GM12878 (cell line): Measurements from ENCODE around the gene LRP10. TPM values are rescaled to one million over a fixed set of nuclear protein-coding genes. Genes with fewer than 3 reads are reported as not detected.

Experiments
- ATAC-seq: fragments of 200-7000 bp; cut with Tn5 transposase; 3 replicates; pipeline ENCODE4 v1.9.1; 2020; ENCODE audit warnings: mild to moderate bottlenecking, moderate library complexity
- BruUV-seq: library from RNA; stranded (reverse); fragments of 400-500 nt; replicated peaks from 2 replicates; lab custom pipeline; 2021; lab: Mats Ljungman, UMichigan
- CTCF ChIA-PET: fragments of 300-600 bp; sonication (Branson Sonifier 250); formaldehyde crosslinking; extraction: SDS; loops from one replicate; lab custom pipeline; 2021; ENCODE audit warnings: inconsistent platforms; lab: Yijun Ruan, JAX
- POLR2A ChIA-PET: fragments of 350-600 bp; formaldehyde crosslinking; extraction: SDS; loops from one replicate; lab custom pipeline; 2021; ENCODE audit warnings: inconsistent platforms; lab: Charles Lee
- RAD21 ChIA-PET: fragments of 300-600 bp; sonication (Branson Sonifier 250); formaldehyde crosslinking; loops from one replicate; lab custom pipeline; 2023; ENCODE audit warnings: antibody characterized with exemption; ENCODE audit not compliant: unreplicated experiment; lab: Charles Lee
- SMC1A ChIA-PET: fragments of 300-600 bp; sonication (Branson Sonifier 250); formaldehyde crosslinking; loops from one replicate; lab custom pipeline; 2023; ENCODE audit not compliant: unreplicated experiment, uncharacterized antibody; lab: Charles Lee
- DNase-seq: peaks from one replicate; pipeline ENCODE4 v3.0.0-alpha.2; 2011; ENCODE audit warnings: low read depth, low spot score
- FAIRE-seq: peaks from 3 replicates; lab custom pipeline; 2011; peaks lifted over from hg19 to GRCh38; lab: Jason Lieb, UNC
- H2AFZ ChIP-seq: 2 replicates; pipeline ENCODE4 v1.6.0; 2011; ENCODE audit warnings: low read depth, low read length, control low read depth; ENCODE audit not compliant: control insufficient read depth
- H3K27ac ChIP-seq: 2 replicates; pipeline ENCODE4 v1.5.1; 2011; ENCODE audit warnings: control low read depth; ENCODE audit not compliant: control insufficient read depth, insufficient read depth
- H3K27me3 ChIP-seq, 2 experiments: replicated peaks in 1 of 2; 2 replicates each; pipeline versions ENCODE4 v1.6.0 to v1.6.1; 2011; ENCODE audit warnings: low read length in 1 of 2; ENCODE audit not compliant: control insufficient read depth in 2 of 2, insufficient read depth in 2 of 2
- H3K36me3 ChIP-seq, 2 experiments: 2 replicates each; pipeline ENCODE4 v1.5.1; 2011; ENCODE audit warnings: low read length in 1 of 2; ENCODE audit not compliant: control insufficient read depth in 2 of 2, insufficient read depth in 2 of 2
- H3K4me1 ChIP-seq: 2 replicates; pipeline ENCODE4 v1.6.1; 2011; ENCODE audit warnings: mild to moderate bottlenecking, low read length, moderate library complexity, mixed read lengths; ENCODE audit not compliant: control insufficient read depth, insufficient read depth
- H3K4me2 ChIP-seq: 2 replicates; pipeline ENCODE4 v1.6.0; 2011; ENCODE audit warnings: control low read depth; ENCODE audit not compliant: control insufficient read depth, insufficient read depth
- H3K4me3 ChIP-seq: fragments of 200-600 bp; sonication (generic); 2 replicates; pipeline ENCODE4 v1.5.1; 2016
- H3K79me2 ChIP-seq: 2 replicates; pipeline ENCODE4 v1.6.0; 2011; ENCODE audit warnings: low read length; ENCODE audit not compliant: control insufficient read depth, insufficient read depth
- H3K9ac ChIP-seq: 2 replicates; pipeline ENCODE4 v1.8.0; 2011; ENCODE audit warnings: low read length, control low read depth, mixed read lengths; ENCODE audit not compliant: control insufficient read depth, insufficient read depth
- H3K9me3 ChIP-seq: replicated peaks from 3 replicates; pipeline ENCODE4 v1.5.1; 2011; ENCODE audit warnings: mild to moderate bottlenecking, low read length; ENCODE audit not compliant: control insufficient read depth, insufficient read depth
- H4K20me1 ChIP-seq: 2 replicates; pipeline ENCODE4 v1.6.0; 2011; ENCODE audit not compliant: control insufficient read depth, insufficient read depth
- CREM ChIP-seq: IDR thresholded peaks from 2 replicates; pipeline ENCODE4 v1.6.1; 2014; ENCODE audit warnings: antibody characterized with exemption, low read depth
- EED ChIP-seq: sonication (generic); IDR thresholded peaks from 2 replicates; pipeline ENCODE4 v1.6.1; 2016; ENCODE audit warnings: antibody characterized with exemption, low read depth
- HDGF ChIP-seq: fragments of 450-650 bp; IDR thresholded peaks from 2 replicates; pipeline ENCODE4 v1.6.1; 2016; ENCODE audit warnings: antibody characterized with exemption
- POLR2A ChIP-seq: IDR thresholded peaks from 2 replicates; pipeline ENCODE4 v1.6.1; 2011; ENCODE audit warnings: low read depth, mild to moderate bottlenecking, low read length
- WGBS: methylation state at CpG from one replicate; pipeline ENCODE4 v1.1.6; 2016; ENCODE audit warnings: low lambda C conversion rate; ENCODE audit not compliant: insufficient replicate concordance, insufficient coverage; ENCODE audit errors: missing lambda C conversion rate; 5-methylcytosine and 5-hydroxymethylcytosine counted together
- in situ Hi-C: fragments of 300-500 bp; cut with MboI; formaldehyde crosslinking; loops from 9 replicates; pipeline ENCODE4 v1.14.3; 2018; ENCODE audit warnings: mixed read lengths
- intact Hi-C: fragments of 100-400 bp; cut with micrococcal nuclease; formaldehyde crosslinking; loops from one replicate; pipeline ENCODE4 v1.14.2; 2022; ENCODE audit not compliant: unreplicated experiment
- polyA plus RNA-seq, 11 experiments: library from polyadenylated mRNA; depleted of rRNA in 4 of 11; unstranded in 6 of 11; stranded (reverse) in 5 of 11; fragments of >200 nt; fragmentation: Nextera tagmentation in 4 of 11; fragmentation: Illumina TruSeq in 1 of 11; extraction: Ambion mirVana in 4 of 11; extraction: Trizol in 1 of 11; gene quantifications; 1 replicate in 1 of 11; 2 replicates in 10 of 11; pipeline versions ENCODE4 v1.2.1 to v1.2.3, GENCODE V29; 2011 to 2016; ENCODE audit warnings: inconsistent platforms in 2 of 11, missing spikeins in 2 of 11, low read depth in 1 of 11
- total RNA-seq, 4 experiments: library from RNA; depleted of rRNA in 3 of 4; stranded (reverse); fragments of >200 nt in 3 of 4; fragmentation: Illumina TruSeq in 1 of 4; extraction: Trizol in 1 of 4; gene quantifications; 2 replicates each; pipeline versions ENCODE4 v1.2.1 to v1.2.3, GENCODE V29; 2013 to 2021

LRP10 gene
- total and polyA plus RNA-seq, 10 of the 15 experiments (the other 5 are each of a cell fraction or from before 2014, with no cell fraction given): 3.0 to 56.9 (median 20.9) TPM

DNA sequence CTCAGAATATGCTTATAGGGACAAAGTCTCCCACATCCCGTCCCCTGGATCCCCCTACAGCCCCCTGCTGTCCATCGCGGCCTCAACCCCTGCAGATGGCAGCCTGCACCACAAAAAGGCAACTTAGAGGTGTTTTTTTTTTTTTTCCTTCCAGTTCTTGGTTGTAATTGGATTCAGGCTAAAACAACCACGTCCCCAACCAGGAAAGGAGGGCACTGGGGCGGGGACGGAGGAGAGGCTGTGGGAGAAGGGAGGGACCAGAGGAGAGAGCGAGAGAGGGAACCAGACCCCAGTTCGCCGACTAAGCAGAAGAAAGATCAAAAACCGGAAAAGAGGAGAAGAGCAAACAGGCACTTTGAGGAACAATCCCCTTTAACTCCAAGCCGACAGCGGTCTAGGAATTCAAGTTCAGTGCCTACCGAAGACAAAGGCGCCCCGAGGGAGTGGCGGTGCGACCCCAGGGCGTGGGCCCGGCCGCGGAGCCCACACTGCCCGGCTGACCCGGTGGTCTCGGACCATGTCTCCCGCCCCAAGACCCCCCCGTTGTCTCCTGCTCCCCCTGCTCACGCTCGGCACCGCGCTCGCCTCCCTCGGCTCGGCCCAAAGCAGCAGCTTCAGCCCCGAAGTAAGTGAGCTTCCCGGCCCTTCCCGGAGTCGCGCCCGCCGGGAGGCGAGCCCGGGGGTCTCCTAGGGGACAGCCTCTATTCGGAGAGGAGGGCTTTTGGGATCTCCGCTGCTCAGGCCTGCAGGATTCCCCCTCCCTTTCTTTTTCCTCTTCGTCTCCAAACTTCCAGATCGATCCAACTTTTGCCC lies 35.0 kb upstream of the LRP10 start, which contains the start of gene MMP14:
Gene MMP14, plus strand, starts transcription at position 285 of the 813 bp plus-strand sequence. Its CDS starts 233 bp downstream, at position 518.
- ChIA-PET POLR2A (interaction anchor here (1.2 kb wide), 1 partner anchor 13 kb away, joined by 5 read pairs; no protein-coding TSS in a partner anchor), SMC1A (interaction anchor here (1.0 to 1.3 kb wide), 2 partner anchors 18 to 29 kb away, joined by 3 to 4 read pairs; no protein-coding TSS in a partner anchor), CTCF (interaction anchor here (2.2 to 3.7 kb wide), 3 partner anchors 13 to 18 kb away, joined by 9 to 25 read pairs (median 18); no protein-coding TSS in a partner anchor), RAD21 (interaction anchor here (1.2 kb wide), 1 partner anchor 21 kb away, joined by 3 read pairs; the partner anchor contains the start of gene SLC7A7)
- WGBS: 54% methylated on average over 46 of the region's 46 CpGs
- no peak for ATAC-seq
- no TSS peak for BruUV-seq
- Histone ChIP-seq H4K20me1 (no peaks in the 10 kb centered on the region), H3K27me3 (no peaks in the 10 kb centered on the region), H3K27ac (no peak within 1 kb of the TSS), H3K4me2 (peak within 1 kb of the TSS; percentile 44), H3K4me3 (no peak within 1 kb of the TSS), H3K36me3 (peaks cover 0 to 9% of the 10 kb centered on the region in 2 experiments; a peak in 2 of 4 replicates), H3K4me1 (peaks cover 21% of the 10 kb centered on the region), H3K79me2 (no peaks in the 10 kb centered on the region), H2AFZ (peak within 1 kb of the TSS; percentile 45), H3K9me3 (no peaks in the 10 kb centered on the region), H3K9ac (no peak within 1 kb of the TSS)
- intact Hi-C loops (no loop called here), in situ Hi-C loops (no loop called here)
- DNase-seq: no peak
- no peak for TF ChIP-seq HDGF
- TF ChIP-seq POLR2A: 0 out of 2 replicates have a peak, but pooled peaks have one; percentile 23
- FAIRE-seq: no peak

DNA sequence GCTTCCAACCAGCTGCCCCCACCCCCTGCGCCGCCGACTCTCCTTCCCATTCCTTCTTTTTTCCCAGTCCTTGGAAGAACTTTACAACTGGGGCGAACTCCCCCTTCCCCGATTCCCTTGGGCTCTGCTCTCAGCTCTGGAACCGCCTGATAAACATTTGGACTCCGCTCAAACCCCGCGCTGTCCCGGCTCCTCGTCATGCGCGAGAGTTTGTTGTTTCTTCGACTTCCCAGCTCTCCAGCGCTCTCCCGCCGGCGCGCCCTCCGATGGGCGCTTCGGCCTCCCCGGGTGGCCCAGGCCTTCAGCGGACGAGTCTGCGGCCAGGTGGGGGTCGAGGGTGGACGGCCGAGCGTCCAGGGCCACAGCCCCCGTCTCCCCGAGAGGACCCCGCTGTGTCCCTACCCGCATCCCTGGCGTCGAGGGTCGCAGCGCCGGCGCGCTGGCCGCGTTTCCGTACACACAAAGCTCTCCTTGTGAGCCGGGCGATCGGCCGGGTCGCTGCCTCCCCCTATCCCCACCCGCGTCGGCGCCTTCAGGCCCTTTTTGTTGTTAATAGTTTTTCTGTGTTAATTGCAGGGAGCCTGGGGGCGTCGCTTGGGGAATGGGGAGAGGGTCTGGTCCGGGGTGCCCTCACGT lies 34.3 kb upstream of the LRP10 start:
- peak overlapping the region; percentile 45 for H2AFZ ChIP-seq
- H3K36me3 ChIP-seq: peaks cover 0 to 9% of the 10 kb centered on the region in 2 experiments; a peak in 2 of 4 replicates
- in situ Hi-C loops (no loop called here), intact Hi-C loops (no loop called here)
- DNase-seq (no peak), ATAC-seq (no peak), FAIRE-seq (no peak)
- H3K27me3 ChIP-seq: no peaks in the 10 kb centered on the region
- ChIA-PET POLR2A (interaction anchor here (0.9 to 1.2 kb wide), 2 partner anchors 14 to 723 kb away, joined by 4 to 5 read pairs; no protein-coding TSS in a partner anchor), RAD21 (interaction anchor here (1.2 to 2.6 kb wide), 3 partner anchors 11 to 22 kb away, joined by 3 to 10 read pairs (median 5); partner anchors contain the start of gene SLC7A7), CTCF (interaction anchor here (2.9 to 3.7 kb wide), 2 partner anchors 14 to 17 kb away, joined by 18 to 25 read pairs; no protein-coding TSS in a partner anchor), SMC1A (interaction anchor here (1.3 to 2.4 kb wide), 2 partner anchors 18 to 43 kb away, joined by 4 to 8 read pairs; no protein-coding TSS in a partner anchor)
- H3K9me3 ChIP-seq: no peaks in the 10 kb centered on the region
- no peak overlapping the region for H3K27ac ChIP-seq
- H3K79me2 ChIP-seq: no peaks in the 10 kb centered on the region
- H3K9ac ChIP-seq: no peak overlapping the region
- WGBS: 63% methylated on average over 46 of the region's 57 CpGs
- H3K4me1 ChIP-seq: peaks cover 21% of the 10 kb centered on the region
- TF ChIP-seq CREM (no peak), EED (0 out of 2 replicates have a peak, but pooled peaks have one; percentile 13)
- no peak overlapping the region for H3K4me3 ChIP-seq
- no TSS peak for BruUV-seq
- peak overlapping the region; percentile 44 for H3K4me2 ChIP-seq
- no peaks in the 10 kb centered on the region for H4K20me1 ChIP-seq
